Measurements from ENCODE around the gene C19orf47.
"Not testable (repeated sequence)": the region's sequence is repeated elsewhere in the genome, so short reads cannot be mapped to it uniquely, and the experiment has no call there.

The C19orf47 gene

DNA sequence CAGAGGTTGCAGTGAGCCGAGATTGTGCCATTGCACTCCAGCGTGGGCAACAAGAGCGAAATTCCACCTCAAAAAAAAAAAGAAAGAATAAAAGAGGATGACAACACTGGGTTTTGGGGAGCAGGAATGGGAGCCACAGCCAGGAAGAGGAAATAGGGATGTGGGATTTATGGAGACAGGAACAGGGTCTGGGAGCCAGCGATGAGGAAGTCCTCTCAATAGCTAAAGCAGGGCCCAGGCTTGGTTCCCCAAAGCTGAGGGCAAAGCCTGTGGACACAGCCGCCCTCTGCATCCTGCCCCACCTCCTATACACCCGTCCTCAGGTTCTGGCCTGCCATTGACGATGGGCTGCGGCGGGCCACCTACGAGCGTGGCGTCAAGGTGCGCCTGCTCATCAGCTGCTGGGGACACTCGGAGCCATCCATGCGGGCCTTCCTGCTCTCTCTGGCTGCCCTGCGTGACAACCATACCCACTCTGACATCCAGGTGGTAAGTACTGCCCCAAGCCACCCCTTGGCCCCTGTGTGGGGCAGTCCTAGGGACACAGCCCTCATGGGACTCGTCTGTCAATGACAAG lies 28.2 kb upstream of the C19orf47 start:
- DNase-seq = no peak

DNA sequence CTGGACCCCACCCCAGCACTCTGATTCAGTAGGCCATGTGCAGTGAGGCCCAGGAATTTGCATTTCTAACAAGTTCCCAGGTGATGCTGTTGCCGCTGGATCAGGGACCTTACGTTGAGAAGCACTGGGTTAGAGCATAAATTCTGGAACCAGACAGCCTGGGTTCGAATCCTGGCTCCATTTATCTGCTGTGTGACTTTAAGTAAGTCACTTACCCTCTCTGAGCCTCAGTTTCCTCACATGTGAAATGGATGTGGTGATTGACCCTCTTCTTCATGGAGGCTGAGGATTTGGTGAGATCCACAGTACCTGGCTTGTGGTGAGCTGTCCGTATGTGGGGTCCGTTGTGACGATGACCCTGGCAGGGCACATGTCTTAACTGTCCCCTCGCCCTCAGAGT lies 25.9 kb upstream of the C19orf47 start:
- DNase-seq = no peak

GRCh38 chr19:40371802-40372122 lies 23.6 kb upstream of the C19orf47 start:
- no peak for DNase-seq

- DNase-seq = no peak
Observed at GRCh38 chr19:40370997-40371801, 23.0 kb upstream of the C19orf47 start.

GRCh38 chr19:40370253-40370652 lies 22.1 kb upstream of the C19orf47 start:
- not testable (repeated sequence) for DNase-seq

DNA sequence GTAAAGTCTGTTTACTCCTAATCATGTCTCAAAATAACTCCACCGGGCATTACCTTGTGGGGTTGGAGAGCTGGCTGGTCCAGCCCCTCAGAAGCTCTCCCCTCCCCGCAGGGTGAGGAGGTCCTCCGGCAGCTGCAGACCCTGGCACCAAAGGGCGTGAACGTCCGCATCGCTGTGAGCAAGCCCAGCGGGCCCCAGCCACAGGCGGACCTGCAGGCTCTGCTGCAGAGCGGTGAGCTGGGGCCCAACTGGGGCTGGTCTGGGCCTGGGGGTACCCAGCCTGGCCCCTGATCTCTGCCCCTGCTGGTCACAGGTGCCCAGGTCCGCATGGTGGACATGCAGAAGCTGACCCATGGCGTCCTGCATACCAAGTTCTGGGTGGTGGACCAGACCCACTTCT lies 21.6 kb upstream of the C19orf47 start:
- no peak for DNase-seq

- no peak for DNase-seq
Observed at GRCh38 chr19:40367577-40368434, 19.6 kb upstream of the C19orf47 start.

- DNase-seq = no peak
Observed at GRCh38 chr19:40366697-40367561, 18.7 kb upstream of the C19orf47 start.

GRCh38 chr19:40365613-40366401 lies 17.6 kb upstream of the C19orf47 start:
- DNase-seq = peak; percentile 76

DNA sequence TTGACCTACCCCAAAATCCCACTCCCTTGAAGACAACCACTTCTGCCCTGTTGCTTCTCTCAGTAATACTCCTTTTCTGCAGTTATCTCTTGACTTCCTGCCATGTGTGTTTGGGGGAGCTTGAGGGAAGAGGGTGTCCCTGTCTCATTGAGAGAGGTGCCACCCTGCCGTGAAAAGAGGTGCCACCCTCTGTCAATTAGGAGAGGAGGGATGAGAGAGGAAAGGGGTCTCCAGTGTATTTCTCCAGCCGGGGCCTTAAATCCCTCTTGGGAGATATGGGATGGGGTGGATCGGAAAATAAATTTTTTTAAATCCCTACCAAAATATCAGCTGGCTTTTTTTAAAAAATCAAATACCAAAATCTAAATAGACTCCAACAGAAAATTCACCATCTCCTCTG lies 16.8 kb upstream of the C19orf47 start:
- DNase-seq = no peak

- DNase-seq = no peak
Observed at GRCh38 chr19:40363069-40363468, 14.9 kb upstream of the C19orf47 start.

DNA sequence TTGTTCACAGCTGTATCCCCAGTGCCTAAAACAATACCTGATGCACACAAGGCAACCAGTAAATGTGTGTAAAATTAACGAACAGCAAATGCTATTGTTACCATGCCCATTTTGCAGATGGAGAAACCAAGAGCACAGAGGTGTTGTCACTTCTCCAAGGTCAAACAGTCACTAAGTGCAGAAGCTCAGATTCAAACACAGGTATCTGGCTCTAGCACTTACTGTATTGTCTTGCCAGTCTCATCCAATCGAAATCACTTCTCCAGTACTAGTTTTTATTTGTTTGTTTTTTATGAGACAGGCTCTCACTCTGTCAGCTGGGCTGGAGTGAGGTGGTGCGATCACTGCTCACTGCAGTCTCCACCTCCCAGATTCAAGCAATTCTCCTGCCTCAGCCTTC lies 14.0 kb upstream of the C19orf47 start:
- DNase-seq = no peak

DNA sequence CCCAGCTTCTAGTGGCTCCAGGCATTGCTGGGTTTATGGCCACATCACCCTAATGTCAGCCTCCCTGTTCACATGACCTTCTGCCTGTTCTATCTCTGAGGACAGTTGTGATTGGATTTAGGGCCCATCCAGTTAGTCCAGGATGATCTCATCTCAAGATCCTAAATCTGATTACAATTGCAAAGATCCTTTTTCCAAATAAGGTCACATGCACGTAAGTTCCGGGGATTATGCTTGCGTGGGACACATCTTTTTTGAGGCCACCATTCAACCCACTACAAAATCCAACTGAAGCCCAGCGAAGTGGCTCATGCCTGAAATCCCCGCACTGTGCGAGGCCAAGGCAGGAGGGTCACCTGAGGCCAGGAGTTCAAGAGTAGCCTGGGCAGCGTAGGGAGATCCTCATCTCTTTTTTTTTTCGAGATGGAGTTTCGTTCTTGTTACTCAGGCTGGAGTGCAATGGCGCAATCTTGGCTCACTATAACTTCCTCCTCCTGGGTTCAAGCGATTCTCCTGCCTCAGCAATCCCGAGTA lies 12.6 kb upstream of the C19orf47 start:
- no peak for DNase-seq

DNA sequence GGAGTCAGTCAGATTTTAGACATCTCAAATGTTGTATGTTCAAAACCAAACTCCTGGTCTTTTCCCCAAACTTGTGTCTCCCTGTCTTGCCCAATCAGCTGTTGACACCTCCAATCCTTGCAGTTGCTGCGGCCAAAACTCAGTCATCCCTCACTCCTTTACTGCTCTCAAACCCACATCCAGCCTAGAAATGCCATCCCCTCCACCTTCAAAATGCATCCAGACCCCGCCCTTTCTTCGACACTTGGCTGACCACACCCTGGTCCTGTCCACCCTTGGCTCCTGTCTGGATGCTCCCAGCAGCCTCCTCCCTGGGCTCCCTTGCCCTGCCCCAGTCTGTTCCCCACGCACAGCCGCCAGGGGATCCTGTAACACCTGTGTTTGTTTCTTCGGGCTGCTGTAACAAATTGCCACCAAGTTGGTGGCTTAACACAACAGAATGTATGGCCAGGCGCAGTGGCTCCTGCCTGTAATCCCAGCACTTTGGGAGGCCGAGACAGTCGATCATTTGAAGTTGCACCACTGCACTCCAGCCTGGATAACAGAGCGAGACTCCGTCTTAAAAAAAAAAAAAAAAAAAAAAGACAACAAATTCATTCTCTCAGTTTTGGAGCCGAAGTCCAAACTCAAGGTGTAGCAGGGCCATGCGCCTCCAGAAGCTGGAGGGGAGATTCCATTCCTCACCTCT lies 12.0 kb upstream of the C19orf47 start:
- no peak for DNase-seq

DNA sequence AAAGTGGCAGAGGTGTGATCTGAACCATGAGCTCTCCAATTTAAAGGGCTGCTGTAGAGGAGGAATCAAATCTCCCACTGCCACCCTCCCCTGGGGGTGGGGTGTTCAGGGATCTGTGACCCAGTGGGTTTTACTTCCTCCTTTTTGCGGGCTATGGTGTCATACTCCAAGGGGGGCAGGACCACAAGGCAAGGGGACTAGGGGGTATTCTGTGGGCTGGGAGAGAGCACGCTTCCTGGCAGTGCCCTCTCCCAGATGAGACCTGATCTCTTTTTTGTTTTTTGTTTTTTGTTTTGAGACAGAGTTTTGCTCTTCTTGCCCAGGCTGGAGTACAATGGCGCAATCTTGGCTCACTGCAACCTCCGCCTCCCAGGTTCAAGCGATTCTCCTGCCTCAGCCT lies 10.6 kb upstream of the C19orf47 start:
- DNase-seq = no peak

- no peak for DNase-seq
Observed at GRCh38 chr19:40357640-40358039, 9.4 kb upstream of the C19orf47 start.

- no peak for DNase-seq
Observed at GRCh38 chr19:40356681-40357595, 8.7 kb upstream of the C19orf47 start.

- no peak for DNase-seq
Observed at GRCh38 chr19:40355975-40356680, 7.9 kb upstream of the C19orf47 start.

DNA sequence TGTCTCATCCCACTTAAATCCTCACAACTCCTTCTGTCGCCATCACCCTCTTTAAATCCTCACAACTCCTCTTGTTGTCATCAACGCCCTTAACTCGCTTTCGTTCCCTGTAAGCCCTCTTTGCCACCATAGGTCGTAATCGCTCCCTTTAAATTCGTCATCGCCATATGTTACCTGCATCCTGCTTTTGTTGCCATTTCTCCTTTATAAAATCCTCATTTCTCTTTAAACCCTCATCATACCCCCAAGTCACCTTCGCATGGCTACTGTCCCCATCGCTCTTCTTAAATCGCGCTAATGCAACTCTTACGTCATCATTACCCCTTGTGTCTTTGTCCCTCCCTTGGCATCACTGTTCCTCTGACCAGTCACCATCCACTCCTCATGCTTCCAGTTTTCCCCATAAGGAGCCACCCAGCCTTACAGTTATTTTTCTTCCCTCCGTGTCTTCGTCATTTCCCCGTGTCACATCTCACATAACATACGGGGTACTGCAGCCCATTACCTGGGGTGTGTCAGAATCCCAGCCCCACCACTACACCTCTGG lies 837 bp upstream of the C19orf47 start:
- no peak for DNase-seq
